Colonic mucosa (tissue), 4 donors: Measurements from ENCODE around the gene GPRASP1. TPM values are rescaled to one million over a fixed set of nuclear protein-coding genes. Genes with fewer than 3 reads are reported as not detected.

Experiments used
- DNase-seq: peaks from one replicate; pipeline ENCODE4 v3.0.0-alpha.2; 2020
- H3K27ac ChIP-seq: fragments of 200-600 bp; one replicate; pipeline ENCODE4 v1.8.0; 2021
- H3K27me3 ChIP-seq: fragments of 200-600 bp; one replicate; pipeline ENCODE4 v1.8.0; 2021
- H3K36me3 ChIP-seq: fragments of 200-600 bp; one replicate; pipeline ENCODE4 v1.8.0; 2021
- H3K4me1 ChIP-seq: fragments of 200-600 bp; one replicate; pipeline ENCODE4 v1.8.0; 2021; ENCODE audit warnings: mild to moderate bottlenecking
- H3K4me3 ChIP-seq: fragments of 200-600 bp; one replicate; pipeline ENCODE4 v1.8.0; 2021
- H3K9ac ChIP-seq, 2 donors: one replicate each; pipeline ENCODE4 v1.7.0; 2013; ENCODE audit warnings: control low read depth in 2 of 2, low read depth in 2 of 2, low read length in 2 of 2
- H3K9me3 ChIP-seq: fragments of 200-600 bp; one replicate; pipeline ENCODE4 v1.8.0; 2021
- intact Hi-C: fragments of 100-400 bp; cut with DNase I; formaldehyde crosslinking; loops from one replicate; pipeline ENCODE4 v1.14.1; 2022
- total RNA-seq, 2 donors: library from RNA; stranded (reverse); fragmentation: NEBNext Ultra II Directional in 1 of 2; extraction: Animal tissue kit (Norgen Biotek cat#: 25700) in 1 of 2; gene quantifications; one replicate each; pipeline ENCODE4 v1.2.1, GENCODE V29; 2021
- TF ChIP-seq, protein P1 (sequence below): fragments of 200-600 bp; IDR thresholded peaks from one replicate; pipeline ENCODE4 v1.8.0; 2022; ENCODE audit warnings: antibody characterized with exemption, mild to moderate bottlenecking
- donor health status: healthy.
- donor health status: DM: no; HTN: no; CAD: no.
- donor health status: DM: no; HTN: no; CAD: no.

The GPRASP1 gene
- total RNA-seq, 2 donors from 2014 or later, result 2.5 to 3.7 TPM

DNA sequence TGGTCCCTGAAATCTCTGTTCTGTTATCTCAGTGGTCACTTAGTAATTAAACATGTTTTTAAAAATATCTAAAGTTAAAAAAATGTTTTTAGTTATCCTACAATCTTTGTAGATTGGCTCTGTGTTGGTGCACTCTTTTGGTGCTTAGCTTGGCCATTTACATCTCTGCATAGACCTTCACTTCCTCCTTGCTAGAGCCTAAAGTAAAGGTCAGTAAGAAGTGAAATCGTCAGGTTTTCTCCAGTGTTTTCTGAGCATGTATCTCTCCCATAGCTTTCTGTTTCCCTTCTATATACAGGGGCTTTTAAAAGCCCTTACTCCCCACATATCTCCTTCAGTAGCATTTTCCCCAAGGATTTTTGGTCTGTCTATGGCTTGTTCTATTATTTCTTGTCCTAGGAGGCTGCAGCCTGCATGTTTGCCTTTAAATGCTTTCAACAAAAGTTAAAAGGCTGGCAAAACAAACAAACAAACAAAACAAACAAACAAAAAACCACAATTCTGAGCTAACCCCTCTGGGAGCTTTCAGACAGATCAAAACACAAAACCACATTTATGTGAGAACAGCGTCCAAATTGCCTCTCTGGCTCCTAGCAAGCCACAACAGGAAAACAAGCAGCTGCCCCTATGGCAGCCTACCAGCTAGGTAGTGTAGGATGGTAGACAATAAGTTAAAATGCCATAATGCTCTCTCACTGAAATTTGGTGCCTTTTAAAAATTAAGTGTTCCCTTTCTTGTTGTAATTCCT, 33.7 kb downstream of the GPRASP1 start:
- intact Hi-C loops, result no loop called here

DNA sequence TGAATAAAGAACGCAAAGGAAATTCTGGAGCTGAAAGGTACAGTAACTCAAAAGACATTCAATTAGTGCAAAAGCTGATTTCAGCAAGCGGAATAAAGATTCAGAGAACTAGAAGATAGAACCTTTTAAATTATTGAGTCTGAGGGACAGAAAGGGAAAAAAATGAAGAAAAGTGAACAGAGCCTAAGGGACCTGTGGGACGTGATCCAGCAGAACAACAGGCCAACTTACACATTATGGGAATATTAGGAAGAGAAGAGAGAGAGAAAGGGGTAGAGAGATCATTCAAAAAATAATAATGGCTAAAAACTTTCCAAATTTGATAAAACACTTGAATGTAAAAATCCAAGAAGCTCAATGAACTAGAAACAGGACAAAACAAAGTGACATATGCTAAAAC, 43.5 kb downstream of the GPRASP1 start:
- no peaks in the 10 kb centered on the region for H3K9me3 ChIP-seq

More for the DNA sequence above, 33.7 kb downstream of the GPRASP1 start:
- H3K4me3 ChIP-seq, result no peak overlapping the region
- H3K9me3 ChIP-seq, result no peaks in the 10 kb centered on the region
- TF ChIP-seq, protein P1, sequence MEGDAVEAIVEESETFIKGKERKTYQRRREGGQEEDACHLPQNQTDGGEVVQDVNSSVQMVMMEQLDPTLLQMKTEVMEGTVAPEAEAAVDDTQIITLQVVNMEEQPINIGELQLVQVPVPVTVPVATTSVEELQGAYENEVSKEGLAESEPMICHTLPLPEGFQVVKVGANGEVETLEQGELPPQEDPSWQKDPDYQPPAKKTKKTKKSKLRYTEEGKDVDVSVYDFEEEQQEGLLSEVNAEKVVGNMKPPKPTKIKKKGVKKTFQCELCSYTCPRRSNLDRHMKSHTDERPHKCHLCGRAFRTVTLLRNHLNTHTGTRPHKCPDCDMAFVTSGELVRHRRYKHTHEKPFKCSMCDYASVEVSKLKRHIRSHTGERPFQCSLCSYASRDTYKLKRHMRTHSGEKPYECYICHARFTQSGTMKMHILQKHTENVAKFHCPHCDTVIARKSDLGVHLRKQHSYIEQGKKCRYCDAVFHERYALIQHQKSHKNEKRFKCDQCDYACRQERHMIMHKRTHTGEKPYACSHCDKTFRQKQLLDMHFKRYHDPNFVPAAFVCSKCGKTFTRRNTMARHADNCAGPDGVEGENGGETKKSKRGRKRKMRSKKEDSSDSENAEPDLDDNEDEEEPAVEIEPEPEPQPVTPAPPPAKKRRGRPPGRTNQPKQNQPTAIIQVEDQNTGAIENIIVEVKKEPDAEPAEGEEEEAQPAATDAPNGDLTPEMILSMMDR, result no peak
- H3K9ac ChIP-seq, result no peak overlapping the region
- no peaks in the 10 kb centered on the region for H3K36me3 ChIP-seq
- H3K27me3 ChIP-seq, result no peaks in the 10 kb centered on the region
- H3K4me1 ChIP-seq, result no peaks in the 10 kb centered on the region
- no peak overlapping the region for H3K27ac ChIP-seq
- DNase-seq, result no peak

DNA sequence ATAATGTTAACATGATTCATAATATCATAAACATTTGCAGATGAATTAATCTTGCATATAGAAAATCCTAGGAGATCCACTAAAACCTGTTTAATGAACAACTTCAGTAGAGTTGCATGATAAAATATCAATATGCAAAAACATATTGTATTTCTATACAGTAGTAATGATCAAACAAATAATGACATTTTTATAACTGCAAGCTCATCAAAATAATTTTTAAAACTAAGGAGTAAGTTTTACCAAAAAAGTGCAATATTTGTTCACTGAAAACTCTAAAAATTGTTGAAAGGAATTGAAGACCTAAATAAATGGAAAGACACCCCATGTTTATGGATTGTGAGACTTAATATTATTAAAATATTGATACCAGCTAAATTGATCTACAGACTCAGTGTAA, 45.0 kb downstream of the GPRASP1 start:
- no peak overlapping the region for H3K9ac ChIP-seq
- intact Hi-C loops, result no loop called here
- no peaks in the 10 kb centered on the region for H3K36me3 ChIP-seq
- H3K27me3 ChIP-seq, result no peaks in the 10 kb centered on the region
- no peaks in the 10 kb centered on the region for H3K9me3 ChIP-seq
- H3K27ac ChIP-seq, result no peak overlapping the region
- TF ChIP-seq, protein P1, result no peak
- DNase-seq, result no peak
- no peaks in the 10 kb centered on the region for H3K4me1 ChIP-seq
- H3K4me3 ChIP-seq, result no peak overlapping the region

More for the DNA sequence above, 43.5 kb downstream of the GPRASP1 start:
- no peak overlapping the region for H3K27ac ChIP-seq
- intact Hi-C loops, result no loop called here
- TF ChIP-seq, protein P1, result no peak
- no peak overlapping the region for H3K9ac ChIP-seq
- no peak overlapping the region for H3K4me3 ChIP-seq
- H3K36me3 ChIP-seq, result no peaks in the 10 kb centered on the region
- DNase-seq, result no peak
- no peaks in the 10 kb centered on the region for H3K27me3 ChIP-seq
- H3K4me1 ChIP-seq, result no peaks in the 10 kb centered on the region

GRCh38 chrX:102697494-102697893, 46.2 kb downstream of the GPRASP1 start:
- Histone ChIP-seq H3K9ac (no peak overlapping the region), H3K27ac (no peak overlapping the region), H3K36me3 (no peaks in the 10 kb centered on the region), H3K4me1 (no peaks in the 10 kb centered on the region), H3K27me3 (no peaks in the 10 kb centered on the region), H3K9me3 (no peaks in the 10 kb centered on the region), H3K4me3 (no peak overlapping the region)
- DNase-seq, result no peak
- TF ChIP-seq, protein P1, result no peak
- intact Hi-C loops, result no loop called here

Other genes with a start within 250 kb of the GPRASP1 start
- gene NXF2B, start 211.5 kb upstream of the GPRASP1 start, total RNA-seq, result not detected
- not detected for gene TCP11X2, start 179.7 kb upstream of the GPRASP1 start, total RNA-seq
- under 1 TPM in 1 of 2 donors, not detected in 1; 0.88 TPM for gene TMSB15A, start 134.7 kb upstream of the GPRASP1 start, total RNA-seq
- 10 to 100 TPM; 10.5 to 15.3 TPM for gene ARMCX5, start 52.0 kb upstream of the GPRASP1 start, total RNA-seq
- gene GPRASP2, start 61.0 kb downstream of the GPRASP1 start, total RNA-seq, result 1 to 10 TPM; 2.2 to 4.6 TPM
- 1 to 10 TPM; 3.7 to 4.0 TPM for gene GPRASP3, start 69.3 kb downstream of the GPRASP1 start, total RNA-seq